UCSD-AML1 (cell line): ENCODE results near the gene ZNF518A.

ENCODE experiments used
- DNase-seq: peaks from one replicate; lab custom pipeline; 2025; ENCODE audit not compliant: unreplicated experiment; lab: John Stamatoyannopoulos, UW

ZNF518A gene

GRCh38 chr10:96129387-96130325 is at the start of gene ZNF518A:
ZNF518A (plus strand) TSS chr10:96130297; CDS start chr10:96156323, 26,026 bp downstream.
- DNase-seq, result peak; percentile 93

GRCh38 chr10:96082153-96082552 is 47.9 kb upstream of the ZNF518A start:
- DNase-seq, result no peak

GRCh38 chr10:96082748-96083147 is 47.3 kb upstream of the ZNF518A start:
- no peak for DNase-seq

- no peak for DNase-seq
Measured at GRCh38 chr10:96089116-96089515, 41.0 kb upstream of the ZNF518A start.

- peak; percentile 94 for DNase-seq
Measured at GRCh38 chr10:96089670-96090462, 40.2 kb upstream of the ZNF518A start.

- no peak for DNase-seq
Measured at GRCh38 chr10:96090463-96090800, 39.7 kb upstream of the ZNF518A start.

GRCh38 chr10:96092999-96093767 is 36.9 kb upstream of the ZNF518A start:
- no peak for DNase-seq

GRCh38 chr10:96093948-96094347 is 36.1 kb upstream of the ZNF518A start:
- no peak for DNase-seq

- no peak for DNase-seq
Measured at GRCh38 chr10:96096958-96097357, 33.1 kb upstream of the ZNF518A start.

GRCh38 chr10:96097865-96098264 is 32.2 kb upstream of the ZNF518A start:
- DNase-seq, result peak; percentile 18

GRCh38 chr10:96107623-96108038 is 22.5 kb upstream of the ZNF518A start:
- DNase-seq, result no peak

GRCh38 chr10:96112531-96112930 is 17.6 kb upstream of the ZNF518A start:
- no peak for DNase-seq

GRCh38 chr10:96118604-96119450 is 11.3 kb upstream of the ZNF518A start:
- DNase-seq, result no peak

- DNase-seq, result no peak
Measured at GRCh38 chr10:96122824-96123223, 7.3 kb upstream of the ZNF518A start.

- DNase-seq, result peak; percentile 34
Measured at GRCh38 chr10:96124230-96125141, 5.6 kb upstream of the ZNF518A start.

GRCh38 chr10:96125142-96125515 is 5.0 kb upstream of the ZNF518A start:
- DNase-seq, result no peak

- peak; percentile 92 for DNase-seq
Measured at GRCh38 chr10:96130326-96130995, 364 bp downstream of the ZNF518A start.

GRCh38 chr10:96131621-96132020 is 1.5 kb downstream of the ZNF518A start:
- no peak for DNase-seq

- no peak for DNase-seq
Measured at GRCh38 chr10:96133135-96133534, 3.0 kb downstream of the ZNF518A start.
